Measurements from ENCODE around the gene STRIP2. TPM values are rescaled to one million over a fixed set of nuclear protein-coding genes. Genes with fewer than 3 reads are reported as not detected.

Gene STRIP2
- total RNA-seq, 1 experiment from 2014 or later, result 9.9 TPM

DNA sequence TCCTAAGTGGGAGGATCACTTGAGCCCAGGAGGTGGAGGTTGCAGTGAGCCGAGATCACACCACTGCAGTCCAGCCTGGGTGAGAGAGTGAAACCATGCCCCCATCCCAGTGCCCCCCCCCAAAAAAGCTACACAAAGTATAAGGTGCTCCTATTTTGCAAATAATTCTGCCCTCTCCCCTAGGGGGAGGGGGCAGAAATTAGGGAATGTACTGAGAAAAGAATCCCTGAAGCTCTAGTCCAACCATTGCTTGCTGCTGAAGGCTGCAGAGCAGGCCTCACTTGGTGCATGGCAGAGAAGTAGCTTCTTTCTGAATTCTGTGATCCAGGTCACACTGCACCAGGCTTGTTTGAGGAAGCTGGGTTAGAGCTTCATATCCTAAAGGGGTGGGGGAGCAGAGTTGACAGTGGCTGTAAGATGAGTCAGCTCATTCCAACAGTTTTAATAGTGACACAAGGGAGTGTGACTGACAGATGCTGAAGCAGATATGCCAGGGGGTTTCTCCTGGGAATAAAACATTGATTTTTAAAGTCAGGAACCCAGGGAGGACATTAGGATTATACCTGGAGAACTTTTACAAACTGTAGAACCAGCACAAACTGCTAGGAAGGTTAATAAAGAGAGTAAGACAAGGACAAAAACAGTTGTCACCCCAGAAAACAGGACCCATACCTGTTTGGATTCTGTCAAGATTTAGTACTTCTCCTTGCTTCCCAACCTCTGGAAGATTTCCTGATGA, 32.8 kb upstream of the STRIP2 start:
- Histone ChIP-seq H3K79me1 (ENCODE audit: insufficient read depth, low read depth, low read length, poor library complexity, severe bottlenecking) (no peaks in the 10 kb centered on the region), H3K9ac (ENCODE audit: extremely low read depth, insufficient read length, low read length) (no peak overlapping the region), H3K27me3 (ENCODE audit: insufficient read depth, low read length) (no peaks in the 10 kb centered on the region), H3K79me2 (ENCODE audit: insufficient read depth, low read length) (no peaks in the 10 kb centered on the region), H2BK20ac (ENCODE audit: low read depth, low read length, poor library complexity, severe bottlenecking) (no peak overlapping the region), H4K20me1 (ENCODE audit: control insufficient read depth, insufficient read depth, insufficient read length) (no peaks in the 10 kb centered on the region), H2BK12ac (ENCODE audit: insufficient read length, low read depth, low read length) (no peak overlapping the region), H2BK5ac (ENCODE audit: insufficient read length, low read length) (no peak overlapping the region), H4K8ac (replicated peaks; ENCODE audit: insufficient read length, low read depth, low read length) (no peak overlapping the region), H3K27ac (ENCODE audit: insufficient read length, low read depth, low read length) (no peak overlapping the region), H3T11ph (ENCODE audit: low read length) (no peak overlapping the region), H4K91ac (ENCODE audit: insufficient read length, low read depth, low read length) (no peak overlapping the region), H3K9me3 (ENCODE audit: control insufficient read depth, low read depth, low read length) (no peaks in the 10 kb centered on the region), H3K18ac (ENCODE audit: insufficient read length, low read depth, low read length) (no peak overlapping the region), H4K5ac (ENCODE audit: insufficient read length, low read depth, low read length) (no peak overlapping the region), H3K14ac (ENCODE audit: insufficient read depth, low read length) (no peak overlapping the region), H3K4me2 (ENCODE audit: insufficient read depth, insufficient read length, low read length) (no peak overlapping the region), H2BK15ac (ENCODE audit: low read depth, low read length) (no peak overlapping the region), H3K4me1 (ENCODE audit: insufficient read depth, low read length) (no peaks in the 10 kb centered on the region), H2BK120ac (ENCODE audit: low read depth, low read length, poor library complexity, severe bottlenecking) (no peak overlapping the region), H2AK5ac (ENCODE audit: insufficient read length, low read length) (no peak overlapping the region), H3K23ac (ENCODE audit: insufficient read length, low read depth, low read length) (no peak overlapping the region), H3K56ac (ENCODE audit: insufficient read length, low read depth, low read length) (no peak overlapping the region), H3K23me2 (ENCODE audit: insufficient read length, low read depth, low read length, poor library complexity, severe bottlenecking) (no peaks in the 10 kb centered on the region), H3K4ac (ENCODE audit: low read depth, low read length) (no peak overlapping the region), H2AFZ (ENCODE audit: low read length) (no peak overlapping the region)
- no peak for TF ChIP-seq CTCF (conservative IDR thresholded peaks at IDR 0.05)
- peaks cover 13 to 22% of the 10 kb centered on the region in 2 experiments for H3K4me1 Mint-ChIP-seq
- H3K4me3 Mint-ChIP-seq, result no peak overlapping the region
- H3K27me3 Mint-ChIP-seq (ENCODE audit: low read depth), result no peaks in the 10 kb centered on the region
- H3K36me3 Mint-ChIP-seq (ENCODE audit: insufficient read depth in 1 of 3, low read depth in 3 of 3), result peaks cover 6 to 15% (median 7%) of the 10 kb centered on the region in 3 experiments; a peak in 5 of 7 replicates
- H3K27ac Mint-ChIP-seq, result peak overlapping the region in 2 of 3 experiments; percentile 64 to 90; a peak in 3 of 7 replicates
- H3K9me3 Mint-ChIP-seq, result no peaks in the 10 kb centered on the region
- no CpG with 5 or more reads among the region's 1 CpG for WGBS (ENCODE audit: extremely low coverage, insufficient read length, low lambda C conversion rate)
- no peak for DNase-seq
